A549 treated with GW870086 at 1 μM for 4 hours (cell line): ENCODE results near the gene TLE7. TPM values are rescaled to one million over a fixed set of nuclear protein-coding genes. Genes with fewer than 3 reads are reported as not detected.

Experiments used
- total RNA-seq: library from RNA; stranded (reverse); fragments of 200-300 nt; extraction: Qiagen RNA extraction; gene quantifications from 5 replicates; pipeline ENCODE4 v1.2.3, GENCODE V29; 2022; ENCODE audit warnings: low read depth

TLE7 gene
- total RNA-seq: not detected in 5 replicates

GRCh38 chr16:71442051-71442440, at the start of gene TLE7:
Gene TLE7 (minus strand): TSS chr16:71442054. CDS start chr16:71433324, 8,730 bp downstream.

GRCh38 chr16:71489122-71489521, 47.3 kb upstream of the TLE7 start, which contains the start of gene ZNF19:
Gene ZNF19 (minus strand): TSS chr16:71489324. CDS start chr16:71482114, 7,210 bp downstream.

DNA sequence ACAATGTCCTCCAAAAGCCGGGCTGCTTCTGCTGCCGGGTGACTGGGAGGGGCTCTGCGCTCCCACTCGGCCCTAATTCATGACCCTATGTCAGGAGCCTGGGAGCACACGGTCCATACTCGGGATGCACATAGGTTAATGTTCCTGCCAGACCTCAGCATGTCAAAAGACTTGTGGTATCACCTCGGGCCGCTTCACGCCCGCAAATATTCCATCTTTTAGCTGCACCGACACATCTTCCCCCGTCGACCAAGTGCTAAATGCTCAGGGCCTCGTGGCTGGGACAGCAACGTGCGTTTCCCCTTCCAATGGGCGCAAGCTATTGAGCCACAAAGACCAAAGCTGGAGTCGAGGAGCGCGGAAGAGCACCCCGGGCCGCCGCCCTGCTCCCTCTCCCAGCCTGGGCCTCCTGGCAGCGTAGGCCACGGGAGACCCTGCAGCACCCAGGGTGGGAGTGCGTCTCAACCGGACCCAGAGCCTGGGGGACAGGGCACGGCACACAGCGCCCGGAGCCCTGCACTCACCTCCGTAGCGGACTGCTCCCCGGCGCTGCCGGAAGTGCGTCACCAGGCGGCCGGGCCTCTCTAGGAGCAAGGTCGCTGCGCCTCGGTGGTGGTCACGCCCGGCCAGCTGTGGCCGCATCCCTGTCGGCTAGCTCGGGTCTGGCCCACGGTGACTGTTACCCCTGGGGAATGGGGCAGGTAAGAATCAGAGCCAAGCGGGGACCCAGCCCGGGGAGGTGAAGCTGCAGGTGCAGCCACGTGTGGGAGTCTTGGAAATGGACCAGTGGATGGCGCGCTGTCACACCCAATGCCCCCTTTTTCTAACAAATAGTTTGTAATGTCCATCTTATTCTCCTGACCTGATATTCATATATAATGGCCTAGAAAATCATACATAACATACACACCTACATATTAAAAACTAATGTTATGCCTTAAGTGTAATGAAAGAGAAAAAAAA, 20.1 kb upstream of the TLE7 start, which contains the start of gene ZNF23:
ZNF23 (minus strand) TSS at position 562 of the 963 bp plus-strand sequence. CDS start 5,451 bp downstream, outside the sequence.

Other genes with a start within 250 kb of the TLE7 start
- gene HYDIN, start 211.3 kb downstream of the TLE7 start, total RNA-seq: 0.20 to 0.61 TPM (median 0.31 TPM) in 5 replicates
- 9.7 to 15.0 TPM (median 13.3 TPM) in 5 replicates for gene CMTR2, start 152.7 kb downstream of the TLE7 start, total RNA-seq
- 4.7 to 7.7 TPM (median 5.8 TPM) in 5 replicates for gene CALB2, start 83.3 kb downstream of the TLE7 start, total RNA-seq
- 5.3 to 7.4 TPM (median 6.3 TPM) in 5 replicates for gene ZNF23, start 20.2 kb upstream of the TLE7 start, total RNA-seq
- 1.4 to 2.3 TPM (median 1.7 TPM) in 5 replicates for gene ZNF19, start 47.3 kb upstream of the TLE7 start, total RNA-seq
- 0.08 TPM in 1 of 5 replicates, not detected in the others for gene CHST4, start 84.4 kb upstream of the TLE7 start, total RNA-seq
- 0.02 to 0.10 TPM (median 0.02 TPM) in 3 of 5 replicates, not detected in the others for gene TAT, start 135.0 kb upstream of the TLE7 start, total RNA-seq
- gene MARVELD3, start 184.1 kb upstream of the TLE7 start, total RNA-seq: 0.29 to 0.54 TPM (median 0.45 TPM) in 5 replicates